ENCODE data around the gene PDCD6IP.
A peak's percentile ranks its signal among the peaks of the same experiment; 100 is the strongest.

PDCD6IP gene

GRCh38 chr3:33795856-33796536 is 2.4 kb upstream of the PDCD6IP start:
- no peak for DNase-seq (ENCODE audit: low read depth)
- H3K4me3 ChIP-seq (ENCODE audit: control insufficient read depth, low read depth, low read length), result no peak overlapping the region
- no peak for TF ChIP-seq CTCF (IDR thresholded peaks at IDR 0.05; ENCODE audit: control insufficient read depth, insufficient read depth, low read depth, low read length, missing control alignments)

GRCh38 chr3:33798113-33798417 is 365 bp upstream of the PDCD6IP start:
- DNase-seq (ENCODE audit: low read depth), result no peak
- H3K4me3 ChIP-seq (ENCODE audit: control insufficient read depth, low read depth, low read length), result peak overlapping the region; percentile 65
- no peak for TF ChIP-seq CTCF (IDR thresholded peaks at IDR 0.05; ENCODE audit: control insufficient read depth, insufficient read depth, low read depth, low read length, missing control alignments)

GRCh38 chr3:33799202-33799551 is 747 bp downstream of the PDCD6IP start:
- DNase-seq (ENCODE audit: low read depth), result no peak
- peak overlapping the region; percentile 65 for H3K4me3 ChIP-seq (ENCODE audit: control insufficient read depth, low read depth, low read length)
- TF ChIP-seq CTCF (IDR thresholded peaks at IDR 0.05; ENCODE audit: control insufficient read depth, insufficient read depth, low read depth, low read length, missing control alignments), result no peak

- H3K4me3 ChIP-seq (ENCODE audit: control insufficient read depth, low read depth, low read length), result no peak overlapping the region
- TF ChIP-seq CTCF (IDR thresholded peaks at IDR 0.05; ENCODE audit: control insufficient read depth, insufficient read depth, low read depth, low read length, missing control alignments), result no peak
- DNase-seq (ENCODE audit: low read depth), result no peak
Measured at GRCh38 chr3:33803252-33803651, 4.8 kb downstream of the PDCD6IP start.

- no peak overlapping the region for H3K4me3 ChIP-seq (ENCODE audit: control insufficient read depth, low read depth, low read length)
- no peak for TF ChIP-seq CTCF (IDR thresholded peaks at IDR 0.05; ENCODE audit: control insufficient read depth, insufficient read depth, low read depth, low read length, missing control alignments)
- no peak for DNase-seq (ENCODE audit: low read depth)
Measured at GRCh38 chr3:33803894-33804526, 5.6 kb downstream of the PDCD6IP start.

GRCh38 chr3:33807191-33807590 is 8.8 kb downstream of the PDCD6IP start:
- no peak for DNase-seq (ENCODE audit: low read depth)
- H3K4me3 ChIP-seq (ENCODE audit: control insufficient read depth, low read depth, low read length), result no peak overlapping the region
- no peak for TF ChIP-seq CTCF (IDR thresholded peaks at IDR 0.05; ENCODE audit: control insufficient read depth, insufficient read depth, low read depth, low read length, missing control alignments)

Data from AG09309 (cell line).